Heart left ventricle (tissue), 16 donors: ENCODE data around the gene LIN52. TPM values are rescaled to one million over a fixed set of nuclear protein-coding genes. Genes with fewer than 3 reads are reported as not detected.

ENCODE experiments used
- ATAC-seq, 4 donors: fragments of 200-7000 bp; cut with Tn5 transposase; one replicate each; pipeline ENCODE4 v1.9.1; 2020 to 2022; ENCODE audit warnings: moderate library complexity in 4 of 4, mild to moderate bottlenecking in 3 of 4, moderate number of reproducible peaks in 1 of 4
- DNase-seq, 5 donors: peaks; one replicate each; pipeline ENCODE4 v3.0.0-alpha.2; 2020
- H3K27ac ChIP-seq, 12 donors: fragments of 200-600 bp; sonication (generic) in 4 of 12; one replicate each; pipeline versions ENCODE4 v1.5.0 to v1.8.0; 2016 to 2022; ENCODE audit warnings: mild to moderate bottlenecking in 2 of 12
- H3K27me3 ChIP-seq, 9 donors: fragments of 200-600 bp; sonication (generic) in 2 of 9; one replicate each; pipeline versions ENCODE4 v1.5.1 to v1.8.0; 2016 to 2022; ENCODE audit warnings: mild to moderate bottlenecking in 3 of 9
- H3K36me3 ChIP-seq, 9 donors: fragments of 200-600 bp; sonication (generic) in 2 of 9; one replicate each; pipeline versions ENCODE4 v1.5.0 to v1.8.0; 2018 to 2022; ENCODE audit warnings: mild to moderate bottlenecking in 2 of 9
- H3K4me1 ChIP-seq, 12 donors: fragments of 200-600 bp; sonication (generic) in 4 of 12; one replicate each; pipeline versions ENCODE4 v1.5.0 to v1.8.0; 2016 to 2022; ENCODE audit warnings: mild to moderate bottlenecking in 3 of 12
- H3K4me3 ChIP-seq, 12 donors: fragments of 200-600 bp; sonication (generic) in 4 of 12; one replicate each; pipeline versions ENCODE4 v1.5.0 to v1.8.0; 2017 to 2022; ENCODE audit warnings: mild to moderate bottlenecking in 9 of 12, moderate library complexity in 4 of 12
- H3K9me3 ChIP-seq, 12 donors: fragments of 200-600 bp; sonication (generic) in 4 of 12; one replicate each; pipeline versions ENCODE4 v1.5.0 to v1.8.0; 2016 to 2022; ENCODE audit warnings: mild to moderate bottlenecking in 1 of 12
- POLR2A ChIP-seq, 2 donors: fragments of 450-650 bp; IDR thresholded peaks; one replicate each; pipeline ENCODE4 v1.6.1; 2017; ENCODE audit warnings: antibody characterized with exemption in 2 of 2, mild to moderate bottlenecking in 2 of 2, moderate library complexity in 2 of 2
- WGBS, 4 donors: extraction: QIAGEN DNeasy Blood & Tissue Kit in 2 of 4; methylation state at CpG; one replicate each; pipeline versions ENCODE4 v1.1.5 to v1.1.7; 2013 to 2018; 5-methylcytosine and 5-hydroxymethylcytosine counted together
- intact Hi-C, 10 donors: fragments of 100-400 bp; cut with DNase I; formaldehyde crosslinking; loops; one replicate each; pipeline versions ENCODE4 v1.11.1 to v1.14.2; 2022
- polyA plus RNA-seq, 2 donors: library from polyadenylated mRNA; stranded (reverse); fragments of 200-250 nt; gene quantifications; one replicate each; pipeline ENCODE4 v1.2.3, GENCODE V29; 2013
- total RNA-seq, 9 donors: library from RNA; depleted of rRNA in 2 of 9; stranded (reverse); fragments of >200 nt in 2 of 9; fragmentation: NEBNext Ultra II Directional in 3 of 9; extraction: Animal tissue kit (Norgen Biotek cat#: 25700) in 3 of 9; gene quantifications; one replicate each; pipeline versions ENCODE4 v1.1.0 to v1.2.4, GENCODE V29; 2016 to 2023
- TF ChIP-seq, protein P1 (sequence below), 12 donors: fragments of 200-600 bp; sonication (generic) in 4 of 12; IDR thresholded peaks; one replicate each; pipeline versions ENCODE4 v1.5.0 to v1.8.0; 2018 to 2022; ENCODE audit warnings: antibody characterized with exemption in 12 of 12, mild to moderate bottlenecking in 5 of 12
- donor health status: ischemic (EF 13 %, LVEDD 7.1; RV severe dilation, severe dysfunction).
- donor health status: healthy with polysubstance abuse.
- donor health status: DM: no; HTN: yes; CAD: no.
- donor health status: DM: no; HTN: no; CAD: no.
- donor health status: ischemic (EF 25% LVEDD 6.9; RV normal size, moderate dysfunction).
- donor health status: ischemic (EF 25% LVEDD 5.7; RV mildly dilated, moderate dysfunction).
- donor health status: healthy.
- donor health status: DM: yes; HTN: yes; CAD: no.
- donor health status: ischemic (EF 35%, LVEDD 5.7; RV mildly dilated, moderate dysfunction).
- donor health status: nonischemic (EF 11% LVEDD 7.7; RV severe dilation, severe dysfunction).
- donor health status: DM: yes; HTN: yes; CAD: no.
- donor health status: PGD.
- donor health status: ischemic (EF 29% LVEDD 5.4; RV normal size, mild dysfunction).
- donor health status: nonischemic (EF 23%, LVEDD 6.1; RV moderate dilation, normal function).

The LIN52 gene
- total and polyA plus RNA-seq, 11 donors, result 4.2 to 14.5 (median 8.9) TPM

DNA sequence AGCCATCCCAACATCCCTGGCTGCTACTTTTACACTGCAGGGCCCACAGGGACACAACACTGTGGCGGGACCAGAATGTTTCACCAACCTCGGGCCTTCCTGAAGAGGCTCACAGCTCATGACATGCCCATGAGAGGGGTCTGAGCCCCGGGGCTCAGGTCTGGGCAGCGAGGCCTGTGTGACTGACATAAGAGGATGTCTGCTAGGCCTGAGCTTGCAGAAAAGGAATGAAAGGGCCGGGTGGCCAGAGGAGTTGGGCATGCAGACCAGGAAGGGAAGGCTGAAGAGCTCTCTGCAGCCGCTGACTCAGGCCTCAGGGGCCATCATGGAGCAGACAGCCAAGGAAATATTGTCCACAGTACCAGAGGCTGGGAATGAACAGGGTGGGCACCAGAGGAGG is 136.2 kb downstream of the LIN52 start:
- DNase-seq, result no peak
- 83 to 91% (median 88%) methylated on average over 6 of the region's 6 CpGs for WGBS, 4 donors
- no peak for TF ChIP-seq POLR2A (IDR thresholded peaks at IDR 0.05)
- TF ChIP-seq, protein P1, sequence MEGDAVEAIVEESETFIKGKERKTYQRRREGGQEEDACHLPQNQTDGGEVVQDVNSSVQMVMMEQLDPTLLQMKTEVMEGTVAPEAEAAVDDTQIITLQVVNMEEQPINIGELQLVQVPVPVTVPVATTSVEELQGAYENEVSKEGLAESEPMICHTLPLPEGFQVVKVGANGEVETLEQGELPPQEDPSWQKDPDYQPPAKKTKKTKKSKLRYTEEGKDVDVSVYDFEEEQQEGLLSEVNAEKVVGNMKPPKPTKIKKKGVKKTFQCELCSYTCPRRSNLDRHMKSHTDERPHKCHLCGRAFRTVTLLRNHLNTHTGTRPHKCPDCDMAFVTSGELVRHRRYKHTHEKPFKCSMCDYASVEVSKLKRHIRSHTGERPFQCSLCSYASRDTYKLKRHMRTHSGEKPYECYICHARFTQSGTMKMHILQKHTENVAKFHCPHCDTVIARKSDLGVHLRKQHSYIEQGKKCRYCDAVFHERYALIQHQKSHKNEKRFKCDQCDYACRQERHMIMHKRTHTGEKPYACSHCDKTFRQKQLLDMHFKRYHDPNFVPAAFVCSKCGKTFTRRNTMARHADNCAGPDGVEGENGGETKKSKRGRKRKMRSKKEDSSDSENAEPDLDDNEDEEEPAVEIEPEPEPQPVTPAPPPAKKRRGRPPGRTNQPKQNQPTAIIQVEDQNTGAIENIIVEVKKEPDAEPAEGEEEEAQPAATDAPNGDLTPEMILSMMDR (IDR thresholded peaks at IDR 0.05), result no peak

DNA sequence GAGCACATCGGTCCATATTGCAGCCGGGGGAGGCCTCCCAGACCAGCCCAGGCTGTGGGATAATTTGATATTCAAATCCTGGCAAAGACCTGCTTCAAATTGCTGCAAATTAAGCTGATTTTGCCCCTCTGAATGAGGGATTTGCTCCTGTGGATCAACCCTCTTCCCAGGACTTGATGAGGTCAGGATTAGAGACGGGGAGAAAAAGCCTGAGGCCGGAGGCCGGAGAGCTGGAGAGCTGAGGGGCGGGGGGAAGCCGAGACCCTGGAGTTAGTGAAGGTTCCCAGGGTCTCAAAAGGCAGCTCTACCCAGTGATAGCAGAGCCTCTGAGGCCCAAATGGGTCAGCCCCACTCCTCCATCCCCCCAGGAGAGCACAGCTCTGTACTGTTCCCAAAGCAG is 137.0 kb downstream of the LIN52 start:
- H3K27ac ChIP-seq, result no peak overlapping the region
- peaks cover 0 to 68% (median 18%) of the 10 kb centered on the region in 9 donors for H3K27me3 ChIP-seq
- no peak overlapping the region for H3K4me3 ChIP-seq
- WGBS, 4 donors, result 83 to 92% (median 88%) methylated on average over 7 of the region's 7 CpGs
- no peaks in the 10 kb centered on the region for H3K9me3 ChIP-seq
- DNase-seq, result no peak
- ATAC-seq, result no peak
- intact Hi-C loops, result no loop called here
- H3K36me3 ChIP-seq, result no peaks in the 10 kb centered on the region
- peaks cover 0 to 13% (median 0%) of the 10 kb centered on the region in 12 donors for H3K4me1 ChIP-seq
- TF ChIP-seq, protein P1 (IDR thresholded peaks at IDR 0.05), result no peak
- no peak for TF ChIP-seq POLR2A (IDR thresholded peaks at IDR 0.05)

More for the DNA sequence above, 136.2 kb downstream of the LIN52 start:
- ATAC-seq, result no peak
- Histone ChIP-seq H3K4me1 (peaks cover 0 to 13% (median 0%) of the 10 kb centered on the region in 12 donors), H3K27me3 (peaks cover 0 to 68% (median 18%) of the 10 kb centered on the region in 9 donors), H3K4me3 (no peak overlapping the region), H3K36me3 (no peaks in the 10 kb centered on the region), H3K9me3 (no peaks in the 10 kb centered on the region), H3K27ac (no peak overlapping the region)
- intact Hi-C loops, result no loop called here

DNA sequence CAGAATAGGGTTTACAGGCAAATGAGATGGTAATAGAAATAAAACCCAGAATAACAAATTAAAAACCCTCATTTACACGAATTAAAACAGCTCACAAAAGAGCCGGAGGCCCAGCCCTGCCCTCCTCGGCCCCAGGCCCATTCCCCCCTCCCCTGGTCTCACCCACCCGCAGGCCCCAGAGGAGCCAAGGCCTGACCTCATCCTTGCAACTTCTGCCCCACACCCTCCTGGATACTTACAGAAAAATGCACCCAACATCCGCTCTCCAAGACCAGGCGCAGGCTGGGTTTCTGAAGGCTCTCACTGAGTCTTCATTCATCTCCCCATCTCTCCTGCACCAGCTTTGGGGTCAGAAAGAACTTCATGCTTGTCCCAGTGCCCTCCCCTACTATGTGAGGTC is 138.3 kb downstream of the LIN52 start:
- TF ChIP-seq, protein P1 (IDR thresholded peaks at IDR 0.05), result no peak
- TF ChIP-seq POLR2A (IDR thresholded peaks at IDR 0.05), result no peak
- Histone ChIP-seq H3K27ac (no peak overlapping the region), H3K27me3 (peaks cover 0 to 56% (median 13%) of the 10 kb centered on the region in 9 donors), H3K4me1 (peaks cover 0 to 6% (median 0%) of the 10 kb centered on the region in 12 donors), H3K36me3 (no peaks in the 10 kb centered on the region), H3K4me3 (no peak overlapping the region), H3K9me3 (no peaks in the 10 kb centered on the region)
- DNase-seq, result no peak
- ATAC-seq, result no peak
- intact Hi-C loops, result no loop called here
- WGBS, 4 donors, result 76 to 83% (median 80%) methylated on average over 6 of the region's 6 CpGs

DNA sequence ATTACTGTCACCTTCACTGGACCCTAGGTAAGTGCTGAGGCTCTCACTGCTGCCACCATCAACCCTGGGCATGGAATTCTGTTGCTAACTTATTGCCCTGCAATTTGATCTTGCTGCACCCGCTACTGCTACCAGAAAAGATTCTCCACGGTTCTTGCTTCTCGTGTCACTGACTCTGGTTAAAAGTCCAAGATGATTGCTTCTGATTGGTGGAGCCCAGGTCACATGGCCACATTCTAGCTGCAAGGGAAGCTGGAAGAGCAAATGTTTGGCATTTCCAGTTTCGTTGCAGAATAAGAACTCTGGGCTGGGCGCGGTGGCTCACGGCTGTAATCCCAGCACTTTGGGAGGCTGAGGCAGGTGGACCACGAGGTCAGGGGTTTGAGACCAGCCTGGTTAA is 147.0 kb downstream of the LIN52 start:
- Histone ChIP-seq H3K27ac (no peak overlapping the region), H3K4me1 (no peaks in the 10 kb centered on the region), H3K36me3 (no peaks in the 10 kb centered on the region), H3K27me3 (peaks cover 0 to 30% (median 7%) of the 10 kb centered on the region in 9 donors), H3K9me3 (peaks cover 0 to 10% (median 2%) of the 10 kb centered on the region in 12 donors), H3K4me3 (no peak overlapping the region)
- no peak for TF ChIP-seq POLR2A (IDR thresholded peaks at IDR 0.05)
- TF ChIP-seq, protein P1 (IDR thresholded peaks at IDR 0.05), result no peak
- ATAC-seq (no peak), DNase-seq (no peak)
- 85 to 89% (median 87%) methylated on average over 8 of the region's 8 CpGs for WGBS, 4 donors
- intact Hi-C loops, result no loop called here
